NCI-H510A (cell line): ENCODE measurements around the gene GLI3.
A peak's percentile ranks its signal among the peaks of the same experiment; 100 is the strongest.

Source experiments
- DNase-seq: peaks from one replicate; lab custom pipeline; 2025; lab: John Stamatoyannopoulos, UW

The GLI3 gene

GRCh38 chr7:41970941-41971340 is 266.1 kb downstream of the GLI3 start:
- no peak for DNase-seq

GRCh38 chr7:41969561-41970105 is 267.4 kb downstream of the GLI3 start:
- DNase-seq, result no peak

- DNase-seq, result no peak
These were observed 269.9 kb downstream of the GLI3 start for GRCh38 chr7:41967156-41967555.

- no peak for DNase-seq
These were observed 271.0 kb downstream of the GLI3 start for GRCh38 chr7:41965951-41966505.

GRCh38 chr7:41964849-41965745 is 271.9 kb downstream of the GLI3 start:
- DNase-seq, result no peak

GRCh38 chr7:41964183-41964753 is 272.7 kb downstream of the GLI3 start:
- DNase-seq, result no peak

GRCh38 chr7:41956705-41957104 is 280.3 kb downstream of the GLI3 start:
- no peak for DNase-seq

GRCh38 chr7:41955893-41956675 is 280.9 kb downstream of the GLI3 start:
- no peak for DNase-seq

GRCh38 chr7:41955451-41955850 is 281.6 kb downstream of the GLI3 start:
- no peak for DNase-seq

GRCh38 chr7:41954976-41955375 is 282.0 kb downstream of the GLI3 start:
- DNase-seq, result no peak

GRCh38 chr7:41948503-41948902 is 288.5 kb downstream of the GLI3 start:
- no peak for DNase-seq

GRCh38 chr7:41943094-41943577 is 293.9 kb downstream of the GLI3 start:
- DNase-seq, result peak; percentile 4

GRCh38 chr7:41942468-41943093 is 294.4 kb downstream of the GLI3 start:
- no peak for DNase-seq

GRCh38 chr7:41940760-41941343 is 296.2 kb downstream of the GLI3 start:
- DNase-seq, result peak; percentile 2

- DNase-seq, result no peak
These were observed 298.6 kb downstream of the GLI3 start for GRCh38 chr7:41938371-41938770.

GRCh38 chr7:41933427-41933826 is 303.6 kb downstream of the GLI3 start:
- DNase-seq, result no peak

- DNase-seq, result no peak
These were observed 305.8 kb downstream of the GLI3 start for GRCh38 chr7:41931263-41931646.

- no peak for DNase-seq
These were observed 306.3 kb downstream of the GLI3 start for GRCh38 chr7:41930538-41931262.

- DNase-seq, result no peak
These were observed 308.2 kb downstream of the GLI3 start for GRCh38 chr7:41928781-41929180.

- DNase-seq, result no peak
These were observed 308.8 kb downstream of the GLI3 start for GRCh38 chr7:41928166-41928565.
